MM.1S (cell line): ENCODE data around the gene ZNF628.

Experiments
- EZH2 ChIP-seq: fragments of 300-600 bp; sonication (generic); optimal IDR thresholded peaks from 2 replicates; pipeline ENCODE3; 2017; ENCODE audit warnings: low read depth, mild to moderate bottlenecking, antibody characterized with exemption, low read length, mixed read lengths
- EZH2phosphoT487 ChIP-seq: fragments of 300-600 bp; sonication (generic); IDR thresholded peaks from 2 replicates; pipeline ENCODE4 v1.6.1; 2018; ENCODE audit warnings: antibody characterized with exemption, low read length
- TF ChIP-seq, protein P1 (sequence below): fragments of 300-600 bp; sonication (generic); IDR thresholded peaks from 2 replicates; pipeline ENCODE4 v1.5.1; 2016; ENCODE audit warnings: antibody characterized with exemption, low read length, mixed read lengths

DNA sequence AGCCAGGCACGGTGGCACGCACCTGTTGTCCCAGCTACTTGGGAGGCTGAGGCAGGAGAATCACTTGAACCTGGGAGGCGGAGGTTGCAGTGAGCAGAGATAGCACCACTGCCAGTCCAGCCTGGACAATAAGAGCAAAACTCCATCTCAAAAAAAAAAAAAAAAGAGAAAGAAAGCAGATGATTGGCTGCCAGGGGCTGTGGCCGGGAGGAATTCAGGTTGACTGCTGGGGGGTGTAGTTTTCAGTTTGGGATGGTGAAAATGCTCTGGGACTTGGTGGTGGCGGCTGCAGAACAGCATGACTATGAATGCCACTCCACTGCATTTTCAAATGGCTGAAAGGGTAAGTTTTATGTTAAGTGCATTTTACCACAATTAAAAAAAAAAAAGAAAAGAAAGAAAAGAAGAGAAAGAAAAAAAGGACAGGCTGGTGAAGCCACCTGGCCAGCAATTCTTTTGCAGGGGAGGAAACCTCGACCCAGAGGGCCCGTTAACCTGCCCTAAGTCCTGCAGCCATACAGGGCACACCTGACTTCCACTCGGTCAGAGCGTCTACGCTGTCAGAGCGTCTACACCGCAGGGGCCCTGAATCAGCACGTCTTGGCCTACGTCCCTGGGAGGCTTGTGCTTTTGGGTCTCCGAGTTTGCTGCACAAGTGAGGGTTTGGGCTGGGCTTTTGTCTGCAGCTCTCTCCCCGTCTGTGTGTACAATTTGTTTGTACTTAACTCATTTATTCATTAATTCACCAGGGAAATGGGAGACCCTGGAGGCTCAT lies 18.5 kb upstream of the ZNF628 start:
- TF ChIP-seq, protein P1, sequence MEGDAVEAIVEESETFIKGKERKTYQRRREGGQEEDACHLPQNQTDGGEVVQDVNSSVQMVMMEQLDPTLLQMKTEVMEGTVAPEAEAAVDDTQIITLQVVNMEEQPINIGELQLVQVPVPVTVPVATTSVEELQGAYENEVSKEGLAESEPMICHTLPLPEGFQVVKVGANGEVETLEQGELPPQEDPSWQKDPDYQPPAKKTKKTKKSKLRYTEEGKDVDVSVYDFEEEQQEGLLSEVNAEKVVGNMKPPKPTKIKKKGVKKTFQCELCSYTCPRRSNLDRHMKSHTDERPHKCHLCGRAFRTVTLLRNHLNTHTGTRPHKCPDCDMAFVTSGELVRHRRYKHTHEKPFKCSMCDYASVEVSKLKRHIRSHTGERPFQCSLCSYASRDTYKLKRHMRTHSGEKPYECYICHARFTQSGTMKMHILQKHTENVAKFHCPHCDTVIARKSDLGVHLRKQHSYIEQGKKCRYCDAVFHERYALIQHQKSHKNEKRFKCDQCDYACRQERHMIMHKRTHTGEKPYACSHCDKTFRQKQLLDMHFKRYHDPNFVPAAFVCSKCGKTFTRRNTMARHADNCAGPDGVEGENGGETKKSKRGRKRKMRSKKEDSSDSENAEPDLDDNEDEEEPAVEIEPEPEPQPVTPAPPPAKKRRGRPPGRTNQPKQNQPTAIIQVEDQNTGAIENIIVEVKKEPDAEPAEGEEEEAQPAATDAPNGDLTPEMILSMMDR = no peak
- no peak for TF ChIP-seq EZH2
- no peak for TF ChIP-seq EZH2phosphoT487
